NCI-H2107 treated with DMSO at 0.1 percent for 48 hours (cell line): Measurements from ENCODE around the gene RALGPS1.
"Not testable (repeated sequence)": the region's sequence is repeated elsewhere in the genome, so short reads cannot be mapped to it uniquely, and the experiment has no call there.

Source experiments
- DNase-seq: peaks from one replicate; lab custom pipeline; 2025; ENCODE audit not compliant: unreplicated experiment; lab: John Stamatoyannopoulos, UW

Gene RALGPS1

GRCh38 chr9:126985870-126986498 is 71.4 kb downstream of the RALGPS1 start:
- peak; percentile 62 for DNase-seq

- no peak for DNase-seq
These were observed 71.9 kb downstream of the RALGPS1 start for GRCh38 chr9:126986506-126986951.

- no peak for DNase-seq
These were observed 74.3 kb downstream of the RALGPS1 start for GRCh38 chr9:126988857-126989256.

GRCh38 chr9:126989847-126990842 is 75.6 kb downstream of the RALGPS1 start:
- no peak for DNase-seq

GRCh38 chr9:126991183-126991582 is 76.6 kb downstream of the RALGPS1 start:
- no peak for DNase-seq

GRCh38 chr9:126992427-126992826 is 77.8 kb downstream of the RALGPS1 start:
- no peak for DNase-seq

- no peak for DNase-seq
These were observed 84.9 kb downstream of the RALGPS1 start for GRCh38 chr9:126999315-127000068.

GRCh38 chr9:127004946-127005769 is 90.6 kb downstream of the RALGPS1 start:
- DNase-seq, result peak; percentile 15

GRCh38 chr9:127005770-127006314 is 91.3 kb downstream of the RALGPS1 start:
- DNase-seq, result no peak

GRCh38 chr9:127007638-127008037 is 93.1 kb downstream of the RALGPS1 start:
- DNase-seq, result no peak

GRCh38 chr9:127008076-127008475 is 93.5 kb downstream of the RALGPS1 start:
- no peak for DNase-seq

GRCh38 chr9:127011772-127012171 is 97.2 kb downstream of the RALGPS1 start:
- no peak for DNase-seq

GRCh38 chr9:127012250-127012649 is 97.7 kb downstream of the RALGPS1 start:
- DNase-seq, result no peak

- no peak for DNase-seq
These were observed 99.0 kb downstream of the RALGPS1 start for GRCh38 chr9:127013597-127013996.

- no peak for DNase-seq
These were observed 99.8 kb downstream of the RALGPS1 start for GRCh38 chr9:127014216-127014909.

- no peak for DNase-seq
These were observed 100.4 kb downstream of the RALGPS1 start for GRCh38 chr9:127014910-127015540.

GRCh38 chr9:127015921-127016512 is 101.4 kb downstream of the RALGPS1 start:
- DNase-seq, result no peak

- not testable (repeated sequence) for DNase-seq
These were observed 103.4 kb downstream of the RALGPS1 start for GRCh38 chr9:127017979-127018378.

GRCh38 chr9:127018935-127019334 is 104.4 kb downstream of the RALGPS1 start:
- DNase-seq, result no peak
